Neural cell (in vitro differentiated cells): ENCODE data around the gene ENSA.
"Not testable (repeated sequence)": the region's sequence is repeated elsewhere in the genome, so short reads cannot be mapped to it uniquely, and the experiment has no call there.

Experiments used
- EZH2 ChIP-seq: fragments of 200-600, 300-800 bp; shearing (Covaris generic), sonication (generic); IDR thresholded peaks from 2 replicates; pipeline ENCODE4 v1.6.1; 2014; ENCODE audit warnings: antibody characterized with exemption, low read length, borderline replicate concordance, mild to moderate bottlenecking; ENCODE audit not compliant: insufficient read depth, poor library complexity, severe bottlenecking
- MXI1 ChIP-seq: fragments of 450-650 bp; conservative IDR thresholded peaks from 2 replicates; pipeline ENCODE4 v1.6.1; 2014; ENCODE audit warnings: antibody characterized with exemption, mild to moderate bottlenecking; ENCODE audit not compliant: poor library complexity, severe bottlenecking
- POLR2AphosphoS5 ChIP-seq: IDR thresholded peaks from 2 replicates; pipeline ENCODE4 v1.6.1; 2012
- RAD21 ChIP-seq: fragments of 450-650 bp; conservative IDR thresholded peaks from 2 replicates; pipeline ENCODE4 v1.6.1; 2014; ENCODE audit warnings: antibody characterized with exemption, mild to moderate bottlenecking, moderate library complexity
- SMC3 ChIP-seq: fragments of 450-650 bp; conservative IDR thresholded peaks from 2 replicates; pipeline ENCODE4 v1.6.1; 2014; ENCODE audit warnings: antibody characterized with exemption, mild to moderate bottlenecking, moderate library complexity; ENCODE audit not compliant: poor library complexity
- TF ChIP-seq, protein P1 (sequence below): fragments of 450-650 bp; IDR thresholded peaks from 2 replicates; pipeline ENCODE4 v1.5.1; 2014; ENCODE audit warnings: antibody characterized with exemption, mild to moderate bottlenecking, moderate library complexity; ENCODE audit not compliant: poor library complexity, severe bottlenecking
- TF ChIP-seq, protein P2 (sequence below): IDR thresholded peaks from 2 replicates; pipeline ENCODE4 v1.6.1; 2012; ENCODE audit warnings: borderline replicate concordance

DNA sequence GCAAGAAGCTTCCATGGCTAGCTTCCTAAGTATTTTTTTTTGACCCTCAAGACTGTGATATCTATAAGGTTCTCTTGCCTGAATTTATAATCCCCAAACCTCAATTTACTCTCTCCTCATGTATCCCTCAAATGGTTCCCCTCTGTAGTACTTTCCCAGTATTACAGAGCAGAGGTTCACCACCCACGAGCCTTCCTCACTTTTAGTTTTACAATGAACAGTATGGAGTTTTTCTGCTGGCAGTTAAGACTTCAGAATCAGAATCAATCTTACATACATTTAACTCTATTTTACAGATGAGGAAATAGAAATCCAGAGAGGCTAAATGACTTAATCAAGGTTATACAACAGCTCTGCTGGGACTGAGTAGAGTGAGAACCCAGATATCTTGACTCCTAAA is 4.9 kb downstream of the ENSA start:
- TF ChIP-seq, protein P1, sequence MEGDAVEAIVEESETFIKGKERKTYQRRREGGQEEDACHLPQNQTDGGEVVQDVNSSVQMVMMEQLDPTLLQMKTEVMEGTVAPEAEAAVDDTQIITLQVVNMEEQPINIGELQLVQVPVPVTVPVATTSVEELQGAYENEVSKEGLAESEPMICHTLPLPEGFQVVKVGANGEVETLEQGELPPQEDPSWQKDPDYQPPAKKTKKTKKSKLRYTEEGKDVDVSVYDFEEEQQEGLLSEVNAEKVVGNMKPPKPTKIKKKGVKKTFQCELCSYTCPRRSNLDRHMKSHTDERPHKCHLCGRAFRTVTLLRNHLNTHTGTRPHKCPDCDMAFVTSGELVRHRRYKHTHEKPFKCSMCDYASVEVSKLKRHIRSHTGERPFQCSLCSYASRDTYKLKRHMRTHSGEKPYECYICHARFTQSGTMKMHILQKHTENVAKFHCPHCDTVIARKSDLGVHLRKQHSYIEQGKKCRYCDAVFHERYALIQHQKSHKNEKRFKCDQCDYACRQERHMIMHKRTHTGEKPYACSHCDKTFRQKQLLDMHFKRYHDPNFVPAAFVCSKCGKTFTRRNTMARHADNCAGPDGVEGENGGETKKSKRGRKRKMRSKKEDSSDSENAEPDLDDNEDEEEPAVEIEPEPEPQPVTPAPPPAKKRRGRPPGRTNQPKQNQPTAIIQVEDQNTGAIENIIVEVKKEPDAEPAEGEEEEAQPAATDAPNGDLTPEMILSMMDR, result not testable (repeated sequence)
- TF ChIP-seq EZH2, RAD21, POLR2AphosphoS5, SMC3, MXI1: not testable (repeated sequence)
- TF ChIP-seq, protein P2, sequence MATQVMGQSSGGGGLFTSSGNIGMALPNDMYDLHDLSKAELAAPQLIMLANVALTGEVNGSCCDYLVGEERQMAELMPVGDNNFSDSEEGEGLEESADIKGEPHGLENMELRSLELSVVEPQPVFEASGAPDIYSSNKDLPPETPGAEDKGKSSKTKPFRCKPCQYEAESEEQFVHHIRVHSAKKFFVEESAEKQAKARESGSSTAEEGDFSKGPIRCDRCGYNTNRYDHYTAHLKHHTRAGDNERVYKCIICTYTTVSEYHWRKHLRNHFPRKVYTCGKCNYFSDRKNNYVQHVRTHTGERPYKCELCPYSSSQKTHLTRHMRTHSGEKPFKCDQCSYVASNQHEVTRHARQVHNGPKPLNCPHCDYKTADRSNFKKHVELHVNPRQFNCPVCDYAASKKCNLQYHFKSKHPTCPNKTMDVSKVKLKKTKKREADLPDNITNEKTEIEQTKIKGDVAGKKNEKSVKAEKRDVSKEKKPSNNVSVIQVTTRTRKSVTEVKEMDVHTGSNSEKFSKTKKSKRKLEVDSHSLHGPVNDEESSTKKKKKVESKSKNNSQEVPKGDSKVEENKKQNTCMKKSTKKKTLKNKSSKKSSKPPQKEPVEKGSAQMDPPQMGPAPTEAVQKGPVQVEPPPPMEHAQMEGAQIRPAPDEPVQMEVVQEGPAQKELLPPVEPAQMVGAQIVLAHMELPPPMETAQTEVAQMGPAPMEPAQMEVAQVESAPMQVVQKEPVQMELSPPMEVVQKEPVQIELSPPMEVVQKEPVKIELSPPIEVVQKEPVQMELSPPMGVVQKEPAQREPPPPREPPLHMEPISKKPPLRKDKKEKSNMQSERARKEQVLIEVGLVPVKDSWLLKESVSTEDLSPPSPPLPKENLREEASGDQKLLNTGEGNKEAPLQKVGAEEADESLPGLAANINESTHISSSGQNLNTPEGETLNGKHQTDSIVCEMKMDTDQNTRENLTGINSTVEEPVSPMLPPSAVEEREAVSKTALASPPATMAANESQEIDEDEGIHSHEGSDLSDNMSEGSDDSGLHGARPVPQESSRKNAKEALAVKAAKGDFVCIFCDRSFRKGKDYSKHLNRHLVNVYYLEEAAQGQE, result not testable (repeated sequence)
